Fibroblast of lung (primary cell): ENCODE results near the gene CEP85. TPM values are rescaled to one million over a fixed set of nuclear protein-coding genes. Genes with fewer than 3 reads are reported as not detected.

Source experiments
- DNase-seq, 2 donors: peaks; one replicate each; pipeline versions ENCODE4 v3.0.0 to v3.0.0-alpha.2; 2010; ENCODE audit warnings: low read depth in 2 of 2
- H2AFZ ChIP-seq: 2 replicates; pipeline ENCODE4 v1.5.1; 2012; ENCODE audit warnings: low read length, control low read depth, inconsistent platforms
- H3K27ac ChIP-seq: 2 replicates; pipeline ENCODE4 v1.5.1; 2011; ENCODE audit warnings: low read length, control low read depth; ENCODE audit not compliant: insufficient read depth
- H3K27me3 ChIP-seq: 2 replicates; pipeline ENCODE4 v1.5.1; 2011; ENCODE audit warnings: mild to moderate bottlenecking, low read length; ENCODE audit not compliant: control insufficient read depth, insufficient read depth
- H3K36me3 ChIP-seq: 2 replicates; pipeline ENCODE4 v1.5.1; 2011; ENCODE audit warnings: low read length; ENCODE audit not compliant: control insufficient read depth, insufficient read depth
- H3K4me1 ChIP-seq: 2 replicates; pipeline ENCODE4 v1.5.1; 2011; ENCODE audit warnings: low read length; ENCODE audit not compliant: control insufficient read depth, insufficient read depth; ENCODE audit errors: extremely low read depth
- H3K4me2 ChIP-seq: 2 replicates; pipeline ENCODE4 v1.5.1; 2011; ENCODE audit warnings: low read length, control low read depth; ENCODE audit not compliant: insufficient read depth; ENCODE audit errors: extremely low read depth
- H3K4me3 ChIP-seq, 4 experiments: fragments of 200-600 bp in 1 of 4; sonication (generic) in 1 of 4; replicated peaks in 1 of 4; 2 replicates each; pipeline ENCODE4 v1.5.1; 2011 to 2016; ENCODE audit warnings: low read length in 4 of 4, low read depth in 3 of 4, mild to moderate bottlenecking in 3 of 4, control low read depth in 2 of 4, inconsistent platforms in 1 of 4, mixed read lengths in 1 of 4; ENCODE audit not compliant: insufficient read depth in 1 of 4; ENCODE audit errors: control extremely low read depth in 1 of 4
- H3K79me2 ChIP-seq: 2 replicates; pipeline ENCODE4 v1.5.1; 2012; ENCODE audit warnings: mild to moderate bottlenecking, low read length, inconsistent platforms; ENCODE audit not compliant: control insufficient read depth, insufficient read depth
- H3K9ac ChIP-seq: 2 replicates; pipeline ENCODE4 v1.5.1; 2011; ENCODE audit warnings: mild to moderate bottlenecking, low read length, control low read depth; ENCODE audit not compliant: insufficient read depth
- H3K9me3 ChIP-seq: 2 replicates; pipeline ENCODE4 v1.5.1; 2012; ENCODE audit warnings: low read depth, low read length; ENCODE audit not compliant: control insufficient read depth, insufficient read depth
- H4K20me1 ChIP-seq: 2 replicates; pipeline ENCODE4 v1.5.1; 2011; ENCODE audit warnings: low read length; ENCODE audit not compliant: control insufficient read depth, insufficient read depth; ENCODE audit errors: extremely low read depth
- CTCF ChIP-seq, 2 donors: IDR thresholded peaks in 1 of 2; conservative IDR thresholded peaks in 1 of 2; 1 replicate in 1 of 2; 2 replicates in 1 of 2; pipeline ENCODE4 v1.5.1; 2011 to 2012; ENCODE audit warnings: low read length in 2 of 2, control low read depth in 1 of 2, inconsistent platforms in 1 of 2, low read depth in 1 of 2, mild to moderate bottlenecking in 1 of 2
- EZH2 ChIP-seq: IDR thresholded peaks from 2 replicates; pipeline ENCODE4 v1.5.1; 2012; ENCODE audit warnings: low read length, control low read depth, mild to moderate bottlenecking; ENCODE audit errors: missing control alignments
- polyA plus RNA-seq, 2 donors: library from polyadenylated mRNA; depleted of rRNA in 1 of 2; stranded (reverse) in 1 of 2; unstranded in 1 of 2; fragments of >200 nt; gene quantifications; 2 replicates each; pipeline ENCODE4 v1.2.1, GENCODE V29; 2011 to 2012; ENCODE audit warnings: missing spikeins in 1 of 2
- total RNA-seq: library from RNA; depleted of rRNA; stranded (reverse); fragments of >200 nt; gene quantifications from 2 replicates; pipeline ENCODE4 v1.2.1, GENCODE V29; 2014

CEP85 gene
- total and polyA plus RNA-seq, 2 donors (not counting 1 experiment from before 2014, with no cell fraction given): 4.7 to 6.9 TPM

GRCh38 chr1:26254404-26254803 lies 20.4 kb downstream of the CEP85 start:
- Histone ChIP-seq H3K36me3 (no peaks in the 10 kb centered on the region), H3K9me3 (no peaks in the 10 kb centered on the region), H3K4me1 (no peaks in the 10 kb centered on the region), H3K4me3 (no peak overlapping the region), H4K20me1 (no peaks in the 10 kb centered on the region), H2AFZ (no peak overlapping the region), H3K9ac (no peak overlapping the region), H3K27me3 (no peaks in the 10 kb centered on the region), H3K79me2 (no peaks in the 10 kb centered on the region), H3K27ac (no peak overlapping the region), H3K4me2 (no peak overlapping the region)
- TF ChIP-seq EZH2: no peak
- no peak for TF ChIP-seq CTCF (conservative IDR thresholded peaks at IDR 0.05 in 1 of 2, IDR thresholded peaks at IDR 0.05 in 1 of 2; ENCODE audit: low read depth in 1 of 2, low read length in 2 of 2)
- peak in 1 of 2 donors; percentile 18 for DNase-seq

- Histone ChIP-seq H3K36me3 (no peaks in the 10 kb centered on the region), H2AFZ (no peak overlapping the region), H3K27ac (no peak overlapping the region), H3K9me3 (no peaks in the 10 kb centered on the region), H3K79me2 (no peaks in the 10 kb centered on the region), H4K20me1 (no peaks in the 10 kb centered on the region), H3K27me3 (no peaks in the 10 kb centered on the region), H3K4me1 (no peaks in the 10 kb centered on the region), H3K4me3 (no peak overlapping the region), H3K4me2 (no peak overlapping the region), H3K9ac (no peak overlapping the region)
- DNase-seq: no peak
- TF ChIP-seq EZH2 (no peak), CTCF (conservative IDR thresholded peaks at IDR 0.05 in 1 of 2, IDR thresholded peaks at IDR 0.05 in 1 of 2; ENCODE audit: low read depth in 1 of 2, low read length in 2 of 2) (no peak)
Measured at GRCh38 chr1:26257222-26257621, 23.2 kb downstream of the CEP85 start.

GRCh38 chr1:26259005-26259404 lies 25.0 kb downstream of the CEP85 start:
- TF ChIP-seq EZH2: no peak
- TF ChIP-seq CTCF (conservative IDR thresholded peaks at IDR 0.05 in 1 of 2, IDR thresholded peaks at IDR 0.05 in 1 of 2; ENCODE audit: low read depth in 1 of 2, low read length in 2 of 2): no peak
- no peaks in the 10 kb centered on the region for H3K36me3 ChIP-seq
- no peak overlapping the region for H2AFZ ChIP-seq
- DNase-seq: no peak
- no peaks in the 10 kb centered on the region for H3K79me2 ChIP-seq
- H3K27me3 ChIP-seq: no peaks in the 10 kb centered on the region
- H3K9me3 ChIP-seq: no peaks in the 10 kb centered on the region
- H4K20me1 ChIP-seq: no peaks in the 10 kb centered on the region
- H3K4me1 ChIP-seq: no peaks in the 10 kb centered on the region
- no peak overlapping the region for H3K27ac ChIP-seq
- no peak overlapping the region for H3K4me2 ChIP-seq
- no peak overlapping the region for H3K9ac ChIP-seq
- H3K4me3 ChIP-seq: no peak overlapping the region
